ENCODE data around the gene COL6A3. TPM values are rescaled to one million over a fixed set of nuclear protein-coding genes. Genes with fewer than 3 reads are reported as not detected.

Gene COL6A3
- total RNA-seq, 1 donor from 2014 or later = 143 TPM

GRCh38 chr2:237391140-237391539, 22.8 kb downstream of the COL6A3 start:
- TF ChIP-seq CTCF (IDR thresholded peaks at IDR 0.05) = no peak
- peaks cover 21% of the 10 kb centered on the region for H3K36me3 Mint-ChIP-seq (ENCODE audit: unreplicated experiment)
- no peak overlapping the region for H3K4me3 Mint-ChIP-seq (ENCODE audit: unreplicated experiment)
- H3K27me3 Mint-ChIP-seq (ENCODE audit: unreplicated experiment) = no peaks in the 10 kb centered on the region
- H3K4me1 Mint-ChIP-seq (ENCODE audit: unreplicated experiment) = peaks cover 3% of the 10 kb centered on the region
- peaks cover 3% of the 10 kb centered on the region for H3K9me3 Mint-ChIP-seq (ENCODE audit: unreplicated experiment)
- H3K27ac Mint-ChIP-seq (ENCODE audit: unreplicated experiment) = no peak overlapping the region
- no peak for DNase-seq (ENCODE audit: extremely low spot score, unreplicated experiment)

GRCh38 chr2:237390235-237390634, 23.7 kb downstream of the COL6A3 start:
- DNase-seq (ENCODE audit: extremely low spot score, unreplicated experiment) = no peak
- Mint-ChIP-seq H3K4me1 (ENCODE audit: unreplicated experiment) (peaks cover 3% of the 10 kb centered on the region), H3K9me3 (ENCODE audit: unreplicated experiment) (peaks cover 3% of the 10 kb centered on the region), H3K27me3 (ENCODE audit: unreplicated experiment) (no peaks in the 10 kb centered on the region), H3K36me3 (ENCODE audit: unreplicated experiment) (peaks cover 16% of the 10 kb centered on the region), H3K4me3 (ENCODE audit: unreplicated experiment) (no peak overlapping the region), H3K27ac (ENCODE audit: unreplicated experiment) (no peak overlapping the region)
- no peak for TF ChIP-seq CTCF (IDR thresholded peaks at IDR 0.05)

GRCh38 chr2:237389831-237390230, 24.1 kb downstream of the COL6A3 start:
- TF ChIP-seq CTCF (IDR thresholded peaks at IDR 0.05) = no peak
- no peak for DNase-seq (ENCODE audit: extremely low spot score, unreplicated experiment)
- peaks cover 14% of the 10 kb centered on the region for H3K36me3 Mint-ChIP-seq (ENCODE audit: unreplicated experiment)
- peaks cover 3% of the 10 kb centered on the region for H3K9me3 Mint-ChIP-seq (ENCODE audit: unreplicated experiment)
- no peaks in the 10 kb centered on the region for H3K27me3 Mint-ChIP-seq (ENCODE audit: unreplicated experiment)
- H3K4me1 Mint-ChIP-seq (ENCODE audit: unreplicated experiment) = peaks cover 3% of the 10 kb centered on the region
- H3K27ac Mint-ChIP-seq (ENCODE audit: unreplicated experiment) = no peak overlapping the region
- no peak overlapping the region for H3K4me3 Mint-ChIP-seq (ENCODE audit: unreplicated experiment)

- no peak for TF ChIP-seq CTCF (IDR thresholded peaks at IDR 0.05)
- Mint-ChIP-seq H3K4me3 (ENCODE audit: unreplicated experiment) (no peak overlapping the region), H3K27ac (ENCODE audit: unreplicated experiment) (no peak overlapping the region), H3K4me1 (ENCODE audit: unreplicated experiment) (peaks cover 3% of the 10 kb centered on the region), H3K9me3 (ENCODE audit: unreplicated experiment) (no peaks in the 10 kb centered on the region), H3K27me3 (ENCODE audit: unreplicated experiment) (no peaks in the 10 kb centered on the region), H3K36me3 (ENCODE audit: unreplicated experiment) (peaks cover 11% of the 10 kb centered on the region)
- DNase-seq (ENCODE audit: extremely low spot score, unreplicated experiment) = no peak
Measured at GRCh38 chr2:237388036-237388435, 25.9 kb downstream of the COL6A3 start.

- no peak for DNase-seq (ENCODE audit: extremely low spot score, unreplicated experiment)
- TF ChIP-seq CTCF (IDR thresholded peaks at IDR 0.05) = no peak
- peaks cover 3% of the 10 kb centered on the region for H3K4me1 Mint-ChIP-seq (ENCODE audit: unreplicated experiment)
- H3K27me3 Mint-ChIP-seq (ENCODE audit: unreplicated experiment) = no peaks in the 10 kb centered on the region
- H3K4me3 Mint-ChIP-seq (ENCODE audit: unreplicated experiment) = no peak overlapping the region
- H3K9me3 Mint-ChIP-seq (ENCODE audit: unreplicated experiment) = no peaks in the 10 kb centered on the region
- H3K27ac Mint-ChIP-seq (ENCODE audit: unreplicated experiment) = no peak overlapping the region
- peaks cover 17% of the 10 kb centered on the region for H3K36me3 Mint-ChIP-seq (ENCODE audit: unreplicated experiment)
Measured at GRCh38 chr2:237384672-237385020, 29.3 kb downstream of the COL6A3 start.
